ENCODE results near the gene INHBC.

Gene INHBC

GRCh38 chr12:57430931-57431566 is 3.5 kb upstream of the INHBC start, which contains the start of gene R3HDM2:
Gene R3HDM2, minus strand, starts transcription at chr12:57431043. Its CDS starts 120,615 bp downstream, at chr12:57310428.
- Histone ChIP-seq H3K9me3 (ENCODE audit: severe bottlenecking) (no peaks in the 10 kb centered on the region), H3K36me3 (no peaks in the 10 kb centered on the region), H3K4me3 (ENCODE audit: low read depth, low read length) (peak within 1 kb of the TSS; percentile 64), H3K27ac (peak within 1 kb of the TSS; percentile 84), H3K27me3 (ENCODE audit: insufficient read depth, low read depth, severe bottlenecking) (no peaks in the 10 kb centered on the region)
- no peak for TF ChIP-seq CTCF (IDR thresholded peaks at IDR 0.05; ENCODE audit: low read depth, low read length)
- peak; percentile 98 for DNase-seq

- H3K27me3 ChIP-seq (ENCODE audit: insufficient read depth, low read depth, severe bottlenecking), result no peaks in the 10 kb centered on the region
- no peaks in the 10 kb centered on the region for H3K9me3 ChIP-seq (ENCODE audit: severe bottlenecking)
- DNase-seq, result no peak
- peak overlapping the region; percentile 80 for H3K27ac ChIP-seq
- TF ChIP-seq CTCF (IDR thresholded peaks at IDR 0.05; ENCODE audit: low read depth, low read length), result no peak
- no peaks in the 10 kb centered on the region for H3K36me3 ChIP-seq
- H3K4me3 ChIP-seq (ENCODE audit: low read depth, low read length), result peak overlapping the region; percentile 64
Observed at GRCh38 chr12:57431654-57432188, 2.9 kb upstream of the INHBC start.

GRCh38 chr12:57433370-57433769 is 1.2 kb upstream of the INHBC start:
- no peak for DNase-seq
- Histone ChIP-seq H3K36me3 (no peaks in the 10 kb centered on the region), H3K27me3 (ENCODE audit: insufficient read depth, low read depth, severe bottlenecking) (no peaks in the 10 kb centered on the region), H3K9me3 (ENCODE audit: severe bottlenecking) (no peaks in the 10 kb centered on the region), H3K4me3 (ENCODE audit: low read depth, low read length) (no peak overlapping the region), H3K27ac (no peak overlapping the region)
- no peak for TF ChIP-seq CTCF (IDR thresholded peaks at IDR 0.05; ENCODE audit: low read depth, low read length)

- DNase-seq, result no peak
- no peak for TF ChIP-seq CTCF (IDR thresholded peaks at IDR 0.05; ENCODE audit: low read depth, low read length)
- H3K36me3 ChIP-seq, result no peaks in the 10 kb centered on the region
- H3K4me3 ChIP-seq (ENCODE audit: low read depth, low read length), result no peak overlapping the region
- H3K27ac ChIP-seq, result no peak overlapping the region
- no peaks in the 10 kb centered on the region for H3K9me3 ChIP-seq (ENCODE audit: severe bottlenecking)
- no peaks in the 10 kb centered on the region for H3K27me3 ChIP-seq (ENCODE audit: insufficient read depth, low read depth, severe bottlenecking)
Observed at GRCh38 chr12:57435293-57435692, 709 bp downstream of the INHBC start.

- H3K4me3 ChIP-seq (ENCODE audit: low read depth, low read length), result no peak overlapping the region
- no peak for DNase-seq
- no peak overlapping the region for H3K27ac ChIP-seq
- no peaks in the 10 kb centered on the region for H3K9me3 ChIP-seq (ENCODE audit: severe bottlenecking)
- no peak for TF ChIP-seq CTCF (IDR thresholded peaks at IDR 0.05; ENCODE audit: low read depth, low read length)
- no peaks in the 10 kb centered on the region for H3K27me3 ChIP-seq (ENCODE audit: insufficient read depth, low read depth, severe bottlenecking)
- no peaks in the 10 kb centered on the region for H3K36me3 ChIP-seq
Observed at GRCh38 chr12:57438400-57438799, 3.8 kb downstream of the INHBC start.
